Adrenal gland (tissue), 12 donors: ENCODE results near the gene PTPRO. TPM values are rescaled to one million over a fixed set of nuclear protein-coding genes. Genes with fewer than 3 reads are reported as not detected.

Experiments used
- DNase-seq, 7 donors: peaks; one replicate each; pipeline ENCODE4 v3.0.0-alpha.2; 2019 to 2020
- H3K27ac ChIP-seq, 5 donors: fragments of 200-600 bp; sonication (generic) in 4 of 5; 1 replicate in 3 of 5; 2 replicates in 2 of 5; pipeline versions ENCODE4 v1.5.1 to v1.8.0; 2016 to 2020; ENCODE audit warnings: mild to moderate bottlenecking in 1 of 5
- H3K27me3 ChIP-seq: fragments of 200-600 bp; 2 replicates; pipeline ENCODE4 v1.8.0; 2021
- H3K36me3 ChIP-seq, 2 donors: fragments of 200-600 bp; replicated peaks in 1 of 2; 1 replicate in 1 of 2; 2 replicates in 1 of 2; pipeline versions ENCODE4 v1.5.1 to v1.8.0; 2018 to 2022
- H3K4me1 ChIP-seq, 2 donors: fragments of 200-600 bp; replicated peaks in 1 of 2; 1 replicate in 1 of 2; 2 replicates in 1 of 2; pipeline versions ENCODE4 v1.5.1 to v1.8.0; 2018 to 2021
- H3K4me3 ChIP-seq, 4 donors: fragments of 200-600 bp; sonication (generic) in 3 of 4; one replicate each; pipeline ENCODE4 v1.5.1; 2016 to 2018
- H3K9me3 ChIP-seq, 3 donors: fragments of 200-600 bp; sonication (generic) in 1 of 3; replicated peaks in 1 of 3; 1 replicate in 2 of 3; 2 replicates in 1 of 3; pipeline versions ENCODE4 v1.5.1 to v1.8.0; 2016 to 2021
- CTCF ChIP-seq, 6 experiments: fragments of 450-650 bp in 4 of 6; fragments of 200-600 bp in 2 of 6; sonication (generic) in 1 of 6; IDR thresholded peaks; 1 replicate in 5 of 6; 2 replicates in 1 of 6; pipeline versions ENCODE4 v1.5.1 to v1.8.0; 2016 to 2021; ENCODE audit warnings: antibody characterized with exemption in 6 of 6, mild to moderate bottlenecking in 2 of 6, moderate library complexity in 1 of 6
- POLR2A ChIP-seq, 2 donors: fragments of 450-650 bp; IDR thresholded peaks; one replicate each; pipeline ENCODE4 v1.6.1; 2017; ENCODE audit warnings: antibody characterized with exemption in 2 of 2, mild to moderate bottlenecking in 2 of 2, moderate library complexity in 1 of 2
- WGBS, 4 donors: extraction: QIAGEN DNeasy Blood & Tissue Kit in 2 of 4; methylation state at CpG; one replicate each; pipeline versions ENCODE4 v1.1.5 to v1.1.7; 2013 to 2017; 5-methylcytosine and 5-hydroxymethylcytosine counted together
- intact Hi-C, 2 donors: fragments of 100-400 bp; cut with DNase I; formaldehyde crosslinking; loops; one replicate each; pipeline versions ENCODE4 v1.14.1 to v1.15.0; 2022 to 2023
- polyA plus RNA-seq, 3 donors: library from polyadenylated mRNA; stranded (reverse); fragments of 200-250 nt in 2 of 3; fragments of 350-450 nt in 1 of 3; fragmentation: Illumina TruSeq in 1 of 3; extraction: RNeasy Lipid Tissue Mini Kit (QIAGEN cat#74804) in 1 of 3; gene quantifications; one replicate each; pipeline ENCODE4 v1.2.3, GENCODE V29; 2013 to 2014
- total RNA-seq, 9 donors: library from RNA; depleted of rRNA in 4 of 9; stranded (reverse); fragments of >200 nt in 4 of 9; fragments of 120-200 nt in 1 of 9; fragmentation: NEBNext Ultra II Directional in 1 of 9; extraction: Animal tissue kit (Norgen Biotek cat#: 25700) in 1 of 9; gene quantifications; one replicate each; pipeline versions ENCODE4 v1.1.0 to v1.2.4, GENCODE V29; 2013 to 2023
- donor health status: healthy with polysubstance abuse.
- donor health status: Bipolar disorder and iron deficiency.
- donor health status: DM: yes; HTN: yes; CAD: no.
- donor health status: DM: no; HTN: no; CAD: no.
- donor health status: DM: no; HTN: no; CAD: no.
- donor health status: DM: yes; HTN: yes; CAD: no.

The PTPRO gene
- total and polyA plus RNA-seq, 12 donors, result 0.36 to 11.5 (median 2.6) TPM

- TF ChIP-seq CTCF (IDR thresholded peaks at IDR 0.05) (no peak), POLR2A (IDR thresholded peaks at IDR 0.05) (no peak)
- H3K27ac ChIP-seq, result no peak overlapping the region
- intact Hi-C loops, result no loop called here
- no peaks in the 10 kb centered on the region for H3K27me3 ChIP-seq
- H3K4me1 ChIP-seq, result no peaks in the 10 kb centered on the region
- DNase-seq, result no peak
- WGBS, 4 donors, result 0% methylated on average over 1 of the region's 1 CpG
- H3K4me3 ChIP-seq, result no peak overlapping the region
- no peaks in the 10 kb centered on the region for H3K36me3 ChIP-seq
- no peaks in the 10 kb centered on the region for H3K9me3 ChIP-seq
These were observed 173.4 kb downstream of the PTPRO start for GRCh38 chr12:15495746-15496145.

GRCh38 chr12:15496738-15497137 lies 174.4 kb downstream of the PTPRO start:
- no peak overlapping the region for H3K27ac ChIP-seq
- no peaks in the 10 kb centered on the region for H3K27me3 ChIP-seq
- no peaks in the 10 kb centered on the region for H3K4me1 ChIP-seq
- H3K9me3 ChIP-seq, result no peaks in the 10 kb centered on the region
- DNase-seq, result no peak
- no peaks in the 10 kb centered on the region for H3K36me3 ChIP-seq
- H3K4me3 ChIP-seq, result no peak overlapping the region
- TF ChIP-seq CTCF (IDR thresholded peaks at IDR 0.05) (no peak), POLR2A (IDR thresholded peaks at IDR 0.05) (no peak)
- intact Hi-C loops, result no loop called here

GRCh38 chr12:15497671-15498292 lies 175.5 kb downstream of the PTPRO start:
- 42 to 48% (median 44%) methylated on average over 4 of the region's 4 CpGs for WGBS, 4 donors
- no peaks in the 10 kb centered on the region for H3K9me3 ChIP-seq
- H3K4me1 ChIP-seq, result no peaks in the 10 kb centered on the region
- no peak for DNase-seq
- no peak for TF ChIP-seq CTCF (IDR thresholded peaks at IDR 0.05)
- TF ChIP-seq POLR2A (IDR thresholded peaks at IDR 0.05), result no peak
- no peaks in the 10 kb centered on the region for H3K27me3 ChIP-seq
- intact Hi-C loops, result no loop called here
- H3K36me3 ChIP-seq, result no peaks in the 10 kb centered on the region
- H3K27ac ChIP-seq, result no peak overlapping the region
- no peak overlapping the region for H3K4me3 ChIP-seq

- TF ChIP-seq POLR2A (IDR thresholded peaks at IDR 0.05) (no peak), CTCF (IDR thresholded peaks at IDR 0.05) (no peak)
These were observed 179.9 kb downstream of the PTPRO start for GRCh38 chr12:15502211-15502610.

More at GRCh38 chr12:15502211-15502610, 179.9 kb downstream of the PTPRO start:
- no peaks in the 10 kb centered on the region for H3K4me1 ChIP-seq
- no peaks in the 10 kb centered on the region for H3K9me3 ChIP-seq
- 42 to 46% (median 44%) methylated on average over 2 of the region's 2 CpGs for WGBS, 4 donors
- H3K36me3 ChIP-seq, result no peaks in the 10 kb centered on the region
- intact Hi-C loops, result no loop called here
- no peak overlapping the region for H3K4me3 ChIP-seq
- DNase-seq, result no peak
- H3K27ac ChIP-seq, result no peak overlapping the region
- no peaks in the 10 kb centered on the region for H3K27me3 ChIP-seq
